Trophoblast cell (in vitro differentiated cells and primary cell): ENCODE measurements around the gene PSD2.

ENCODE experiments used
- DNase-seq, 2 donors: peaks; one replicate each; pipeline ENCODE4 v3.0.0-alpha.2; 2016
- H2AFZ ChIP-seq: 2 replicates; pipeline ENCODE4 v1.6.1; 2013; ENCODE audit warnings: low read length, moderate library complexity, mild to moderate bottlenecking; ENCODE audit not compliant: insufficient read depth, poor library complexity
- H2AK5ac ChIP-seq: 2 replicates; pipeline ENCODE4 v1.6.1; 2013; ENCODE audit warnings: mild to moderate bottlenecking, low read length
- H2BK120ac ChIP-seq: 2 replicates; pipeline ENCODE4 v1.6.1; 2013; ENCODE audit warnings: low read length, mild to moderate bottlenecking, moderate library complexity; ENCODE audit not compliant: insufficient read depth, poor library complexity
- H2BK12ac ChIP-seq: 2 replicates; pipeline ENCODE4 v1.6.1; 2013; ENCODE audit warnings: mild to moderate bottlenecking, low read length, moderate library complexity
- H2BK5ac ChIP-seq: 2 replicates; pipeline ENCODE4 v1.6.1; 2013; ENCODE audit warnings: low read length, low read depth, moderate library complexity, mild to moderate bottlenecking; ENCODE audit not compliant: poor library complexity
- H3K14ac ChIP-seq: 2 replicates; pipeline ENCODE4 v1.6.1; 2013; ENCODE audit warnings: mild to moderate bottlenecking, low read length
- H3K18ac ChIP-seq: 2 replicates; pipeline ENCODE4 v1.6.1; 2013; ENCODE audit warnings: mild to moderate bottlenecking, low read length
- H3K23ac ChIP-seq: 2 replicates; pipeline ENCODE4 v1.6.1; 2013; ENCODE audit warnings: low read length
- H3K27ac ChIP-seq: 2 replicates; pipeline ENCODE4 v1.5.1; 2013; ENCODE audit warnings: low read depth, mild to moderate bottlenecking, inconsistent platforms, low read length, moderate library complexity
- H3K27me3 ChIP-seq: 2 replicates; pipeline ENCODE4 v1.6.1; 2013; ENCODE audit warnings: inconsistent platforms, mild to moderate bottlenecking, low read length, moderate library complexity; ENCODE audit not compliant: insufficient read depth
- H3K36me3 ChIP-seq, 2 experiments: 1 replicate in 1 of 2; 2 replicates in 1 of 2; pipeline ENCODE4 v1.6.1; 2013; ENCODE audit warnings: low read length in 2 of 2, mild to moderate bottlenecking in 2 of 2, moderate library complexity in 1 of 2; ENCODE audit not compliant: insufficient read depth in 2 of 2, control insufficient read depth in 1 of 2
- H3K4ac ChIP-seq: 2 replicates; pipeline ENCODE4 v1.6.1; 2013; ENCODE audit warnings: low read depth, mild to moderate bottlenecking, low read length, moderate library complexity
- H3K4me1 ChIP-seq, 2 experiments: 1 replicate in 1 of 2; 2 replicates in 1 of 2; pipeline ENCODE4 v1.6.1; 2013; ENCODE audit warnings: low read length in 2 of 2, mild to moderate bottlenecking in 2 of 2, moderate library complexity in 1 of 2; ENCODE audit not compliant: insufficient read depth in 2 of 2, control insufficient read depth in 1 of 2
- H3K4me2 ChIP-seq: 2 replicates; pipeline ENCODE4 v1.6.1; 2013; ENCODE audit warnings: inconsistent platforms, mild to moderate bottlenecking, low read length, moderate library complexity
- H3K4me3 ChIP-seq: 2 replicates; pipeline ENCODE4 v1.5.1; 2013; ENCODE audit warnings: mild to moderate bottlenecking, low read depth, low read length, inconsistent platforms
- H3K79me1 ChIP-seq: one replicate; pipeline ENCODE4 v1.6.1; 2013; ENCODE audit warnings: low read length
- H3K79me2 ChIP-seq: 2 replicates; pipeline ENCODE4 v1.6.1; 2013; ENCODE audit warnings: low read length, mild to moderate bottlenecking; ENCODE audit not compliant: control insufficient read depth, insufficient read depth, poor library complexity
- H3K9ac ChIP-seq: 2 replicates; pipeline ENCODE4 v1.6.1; 2013; ENCODE audit warnings: mild to moderate bottlenecking, low read length
- H3K9me3 ChIP-seq: 2 replicates; pipeline ENCODE4 v1.6.1; 2013; ENCODE audit warnings: low read depth, mild to moderate bottlenecking, control low read depth, inconsistent platforms, low read length; ENCODE audit not compliant: insufficient read depth
- H4K12ac ChIP-seq: 2 replicates; pipeline ENCODE4 v1.6.1; 2013; ENCODE audit warnings: low read depth, mild to moderate bottlenecking, low read length, moderate library complexity
- H4K8ac ChIP-seq: 2 replicates; pipeline ENCODE4 v1.6.1; 2013; ENCODE audit warnings: low read depth, mild to moderate bottlenecking, low read length, moderate library complexity
- H4K91ac ChIP-seq: one replicate; pipeline ENCODE4 v1.6.1; 2013; ENCODE audit warnings: low read depth, mild to moderate bottlenecking, low read length, moderate library complexity
- WGBS: extraction: QIAGEN DNeasy Blood & Tissue Kit; methylation state at CpG from one replicate; pipeline ENCODE4 v1.1.7; 2013; ENCODE audit warnings: missing lambda C conversion rate; ENCODE audit not compliant: insufficient read length, insufficient coverage; ENCODE audit errors: extremely low coverage; 5-methylcytosine and 5-hydroxymethylcytosine counted together

Gene PSD2

DNA sequence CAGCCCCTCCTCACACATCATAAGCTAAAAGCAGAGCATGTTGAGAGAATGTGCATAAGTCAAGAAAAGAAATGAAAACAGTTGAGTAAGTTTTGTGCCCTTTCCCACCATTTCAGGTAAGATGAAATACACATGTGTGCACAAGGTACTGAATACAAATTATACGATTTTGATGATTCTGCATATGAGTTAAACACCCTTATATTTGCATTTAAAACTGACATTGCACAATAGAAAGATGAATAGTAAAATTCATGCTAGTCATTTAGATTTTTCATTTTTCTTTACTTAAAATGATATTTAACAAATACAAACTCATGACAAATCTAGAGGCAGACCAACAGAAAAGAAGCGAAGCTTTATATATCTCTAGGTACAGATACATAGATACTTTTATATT lies 24.9 kb upstream of the PSD2 start:
- Histone ChIP-seq H4K91ac (no peak overlapping the region), H2AK5ac (no peak overlapping the region), H3K36me3 (no peaks in the 10 kb centered on the region), H3K9ac (no peak overlapping the region), H3K27me3 (no peaks in the 10 kb centered on the region), H3K4me1 (peaks cover 2 to 3% of the 10 kb centered on the region in 2 experiments), H2BK5ac (no peak overlapping the region), H4K8ac (no peak overlapping the region), H3K4me2 (no peak overlapping the region), H3K4ac (no peak overlapping the region), H3K4me3 (no peak overlapping the region), H3K27ac (no peak overlapping the region), H2BK12ac (no peak overlapping the region), H3K79me1 (peaks cover 2% of the 10 kb centered on the region), H4K12ac (no peak overlapping the region), H3K9me3 (no peaks in the 10 kb centered on the region), H3K18ac (no peak overlapping the region), H3K23ac (no peak overlapping the region), H2BK120ac (no peak overlapping the region), H2AFZ (no peak overlapping the region), H3K14ac (no peak overlapping the region), H3K79me2 (no peaks in the 10 kb centered on the region)
- WGBS, result no CpG with 5 or more reads among the region's 2 CpGs
- DNase-seq, result no peak

DNA sequence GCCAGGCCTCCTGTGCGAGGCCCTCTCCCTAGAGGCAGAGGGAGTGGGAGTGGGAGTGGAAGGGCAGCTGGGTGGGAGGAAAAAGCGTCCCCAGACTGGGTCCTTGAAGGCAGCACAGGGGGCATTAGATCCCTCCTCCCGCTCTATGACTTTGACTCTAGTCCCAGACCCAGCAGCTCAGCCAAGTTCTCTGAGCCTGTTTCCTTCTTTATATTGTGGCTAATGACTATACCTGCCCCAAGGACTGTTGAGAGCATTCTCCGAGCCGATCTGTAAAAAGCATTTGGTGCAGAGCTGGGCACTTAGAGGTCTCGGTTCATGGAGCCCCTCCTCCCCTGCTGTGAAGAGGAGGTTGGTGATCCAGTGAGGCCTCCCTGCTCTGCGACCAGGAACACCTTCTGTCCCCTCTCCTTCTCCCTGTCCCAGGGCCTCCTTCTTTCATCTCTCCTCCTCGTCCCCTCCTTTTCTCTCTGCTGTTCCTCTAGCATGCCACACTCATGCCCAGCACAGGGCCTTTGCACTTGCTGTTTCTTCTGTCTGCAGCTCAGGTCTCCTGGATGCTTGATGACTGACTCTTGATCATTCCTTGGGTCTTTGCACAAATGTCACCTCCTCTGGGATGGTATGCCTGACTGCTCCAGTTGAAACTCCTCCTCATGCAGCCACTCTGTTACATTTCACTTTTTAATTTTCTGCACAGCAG lies 23.4 kb upstream of the PSD2 start:
- no peaks in the 10 kb centered on the region for H3K27me3 ChIP-seq
- H3K27ac ChIP-seq, result no peak overlapping the region
- H4K8ac ChIP-seq, result no peak overlapping the region
- H4K91ac ChIP-seq, result no peak overlapping the region
- no peak overlapping the region for H3K18ac ChIP-seq
- no peak for DNase-seq
- no peak overlapping the region for H2AFZ ChIP-seq
- WGBS, result no CpG with 5 or more reads among the region's 8 CpGs
- H3K9me3 ChIP-seq, result no peaks in the 10 kb centered on the region
- H2BK12ac ChIP-seq, result no peak overlapping the region
- H4K12ac ChIP-seq, result no peak overlapping the region
- H3K9ac ChIP-seq, result no peak overlapping the region
- H3K4me1 ChIP-seq, result no peaks in the 10 kb centered on the region
- no peak overlapping the region for H3K4ac ChIP-seq
- H3K79me2 ChIP-seq, result no peaks in the 10 kb centered on the region
- H2BK5ac ChIP-seq, result no peak overlapping the region
- no peak overlapping the region for H2BK120ac ChIP-seq
- no peaks in the 10 kb centered on the region for H3K36me3 ChIP-seq
- no peak overlapping the region for H3K4me3 ChIP-seq
- H3K14ac ChIP-seq, result no peak overlapping the region
- no peaks in the 10 kb centered on the region for H3K79me1 ChIP-seq
- no peak overlapping the region for H3K23ac ChIP-seq
- no peak overlapping the region for H3K4me2 ChIP-seq
- H2AK5ac ChIP-seq, result no peak overlapping the region

DNA sequence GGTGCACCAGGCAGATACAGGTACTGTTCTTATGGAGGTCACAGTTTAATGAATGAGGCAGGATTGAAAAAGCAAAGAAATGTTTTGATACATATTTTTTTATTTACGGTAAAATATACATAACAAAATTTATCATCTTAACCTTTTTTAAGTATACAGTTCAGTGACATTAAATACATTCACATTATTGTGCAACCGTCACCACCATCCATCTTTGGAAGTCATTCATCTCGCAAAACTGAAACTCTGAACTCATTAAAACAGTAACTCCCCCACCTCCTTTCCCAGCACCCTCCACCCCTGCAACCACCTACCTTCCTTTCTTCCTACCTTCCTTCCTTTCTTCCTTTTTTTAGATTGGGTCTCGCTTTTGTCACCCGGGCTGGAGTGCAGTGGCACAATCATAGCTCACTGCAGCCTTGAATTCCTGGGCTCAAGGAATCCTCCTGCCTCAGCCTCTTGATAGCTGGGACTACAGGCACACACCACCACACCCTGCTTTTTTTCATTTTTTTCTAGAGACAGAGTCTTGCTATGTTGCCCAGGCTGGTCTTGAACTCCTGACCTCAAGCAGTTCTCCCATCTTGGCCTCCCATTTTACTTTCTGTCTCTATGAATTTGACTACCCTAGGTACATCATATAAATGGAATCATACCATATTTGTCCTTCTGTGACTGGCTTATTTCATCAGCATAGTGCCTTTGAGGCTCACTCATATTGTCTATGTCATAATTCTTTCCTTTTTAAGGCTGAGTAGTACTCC lies 22.5 kb upstream of the PSD2 start:
- Histone ChIP-seq H3K27me3 (no peaks in the 10 kb centered on the region), H3K9me3 (no peaks in the 10 kb centered on the region), H3K23ac (no peak overlapping the region), H3K4me2 (no peak overlapping the region), H3K36me3 (no peaks in the 10 kb centered on the region), H2BK5ac (no peak overlapping the region), H3K4ac (no peak overlapping the region), H2AK5ac (no peak overlapping the region), H4K91ac (no peak overlapping the region), H2BK12ac (no peak overlapping the region), H4K8ac (no peak overlapping the region), H3K4me3 (no peak overlapping the region), H3K79me2 (no peaks in the 10 kb centered on the region), H3K9ac (no peak overlapping the region), H3K18ac (no peak overlapping the region), H3K27ac (no peak overlapping the region), H3K4me1 (no peaks in the 10 kb centered on the region), H4K12ac (no peak overlapping the region), H2BK120ac (no peak overlapping the region), H3K14ac (no peak overlapping the region), H2AFZ (no peak overlapping the region), H3K79me1 (no peaks in the 10 kb centered on the region)
- no peak for DNase-seq
- no CpG with 5 or more reads among the region's 5 CpGs for WGBS

DNA sequence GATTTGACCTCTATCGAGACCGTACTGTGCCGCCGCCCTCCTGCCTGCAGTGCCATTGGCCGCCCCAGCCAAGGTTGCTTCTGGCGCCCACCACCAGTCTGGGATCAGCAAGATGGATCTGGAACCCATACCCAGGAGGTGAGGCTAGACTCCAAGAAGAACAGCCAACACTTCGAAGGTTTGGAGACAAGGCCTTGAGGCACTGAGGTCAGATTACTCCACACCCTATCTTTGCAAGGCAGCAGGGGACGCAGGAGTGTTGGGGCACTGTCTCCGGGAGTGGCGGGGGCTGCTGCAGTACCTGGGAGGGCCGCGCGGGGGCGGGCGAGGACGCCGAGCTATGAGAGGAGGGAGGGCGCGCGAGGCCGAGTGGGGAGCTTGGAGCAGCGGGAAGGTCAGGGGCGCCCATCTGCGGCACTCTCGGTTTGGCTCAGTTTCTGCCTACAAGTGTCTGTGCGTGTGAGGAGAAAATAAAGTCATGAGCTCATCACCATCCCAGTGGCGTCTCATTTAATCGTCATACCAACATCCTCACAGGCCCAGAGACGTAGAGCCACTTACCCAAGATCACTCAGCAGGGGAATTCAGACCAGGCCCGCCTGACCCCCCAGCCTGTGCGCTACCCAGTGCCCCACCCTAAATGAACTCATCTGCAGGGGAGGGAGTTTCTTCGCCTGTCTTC lies 20.5 kb upstream of the PSD2 start:
- Histone ChIP-seq H3K79me1 (no peaks in the 10 kb centered on the region), H3K9ac (no peak overlapping the region), H3K9me3 (no peaks in the 10 kb centered on the region), H2BK5ac (no peak overlapping the region), H3K27me3 (no peaks in the 10 kb centered on the region), H3K4me2 (peak overlapping the region; percentile 28), H2BK12ac (no peak overlapping the region), H3K27ac (no peak overlapping the region), H2BK120ac (no peak overlapping the region), H3K4me3 (peak overlapping the region; percentile 10), H2AK5ac (no peak overlapping the region), H2AFZ (no peak overlapping the region), H3K79me2 (no peaks in the 10 kb centered on the region), H3K4me1 (no peaks in the 10 kb centered on the region), H3K4ac (no peak overlapping the region), H3K36me3 (no peaks in the 10 kb centered on the region), H4K12ac (no peak overlapping the region), H3K18ac (no peak overlapping the region), H4K8ac (no peak overlapping the region), H4K91ac (no peak overlapping the region), H3K23ac (no peak overlapping the region), H3K14ac (no peak overlapping the region)
- DNase-seq, result peak; percentile 42 to 57
- WGBS, result no CpG with 5 or more reads among the region's 32 CpGs
